Measurements from ENCODE around the gene CCDC126.
"Not testable (repeated sequence)": the region's sequence is repeated elsewhere in the genome, so short reads cannot be mapped to it uniquely, and the experiment has no call there.

Gene CCDC126, protein sequence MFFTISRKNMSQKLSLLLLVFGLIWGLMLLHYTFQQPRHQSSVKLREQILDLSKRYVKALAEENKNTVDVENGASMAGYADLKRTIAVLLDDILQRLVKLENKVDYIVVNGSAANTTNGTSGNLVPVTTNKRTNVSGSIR

DNA sequence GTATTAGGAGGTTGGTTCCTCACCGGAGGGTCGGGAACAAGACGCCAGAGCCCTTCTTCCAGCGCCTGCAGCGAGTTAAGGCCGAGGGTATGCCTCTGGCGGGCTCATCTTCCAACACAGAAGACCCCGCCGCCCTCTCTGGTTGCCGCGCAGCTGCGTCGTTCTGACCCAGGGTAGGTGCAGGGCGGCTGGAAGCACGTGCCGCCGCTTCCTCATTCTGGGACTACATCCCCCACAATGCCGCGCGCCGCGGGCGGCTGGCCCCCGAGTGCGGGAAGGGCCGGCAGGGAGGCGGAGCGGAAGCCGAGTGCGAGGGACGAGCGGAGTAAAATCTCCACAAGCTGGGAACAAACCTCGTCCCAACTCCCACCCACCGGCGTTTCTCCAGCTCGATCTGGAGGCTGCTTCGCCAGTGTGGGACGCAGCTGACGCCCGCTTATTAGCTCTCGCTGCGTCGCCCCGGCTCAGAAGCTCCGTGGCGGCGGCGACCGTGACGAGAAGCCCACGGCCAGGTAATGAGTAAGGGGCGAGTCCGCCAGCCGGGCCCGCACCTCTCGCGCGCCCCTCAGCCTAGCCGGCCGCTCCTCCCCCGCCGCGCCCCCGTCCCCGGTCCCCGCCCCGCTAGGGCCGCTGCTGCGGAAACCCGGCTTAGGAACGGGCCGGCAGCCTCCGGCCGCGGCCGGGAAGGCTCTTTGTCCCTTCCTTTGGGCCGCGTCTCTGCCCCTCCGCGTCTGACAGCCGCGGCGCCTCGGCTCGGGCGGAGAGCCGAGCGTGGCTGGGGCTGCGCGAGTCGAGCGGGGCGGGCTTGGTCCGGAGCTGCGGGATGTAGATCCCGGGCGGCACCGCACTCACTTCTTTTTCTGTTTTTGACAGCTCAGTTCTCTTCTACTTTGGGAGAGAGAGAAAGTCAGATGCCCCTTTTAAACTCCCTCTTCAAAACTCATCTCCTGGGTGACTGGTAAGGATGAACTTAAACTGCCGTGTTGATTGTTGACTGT is at the start of gene CCDC126:
CCDC126 (plus strand) TSS at position 289 of the 998 bp plus-strand sequence. CDS start 13,934 bp downstream, outside the sequence.
- peak; percentile 71 to 80 for DNase-seq (ENCODE audit: low read depth in 2 of 2)

GRCh38 chr7:23547662-23548061 is 49.5 kb upstream of the CCDC126 start:
- DNase-seq (ENCODE audit: low read depth in 2 of 2): no peak

- DNase-seq (ENCODE audit: low read depth in 2 of 2): no peak
Observed at GRCh38 chr7:23558303-23558702, 38.9 kb upstream of the CCDC126 start.

DNA sequence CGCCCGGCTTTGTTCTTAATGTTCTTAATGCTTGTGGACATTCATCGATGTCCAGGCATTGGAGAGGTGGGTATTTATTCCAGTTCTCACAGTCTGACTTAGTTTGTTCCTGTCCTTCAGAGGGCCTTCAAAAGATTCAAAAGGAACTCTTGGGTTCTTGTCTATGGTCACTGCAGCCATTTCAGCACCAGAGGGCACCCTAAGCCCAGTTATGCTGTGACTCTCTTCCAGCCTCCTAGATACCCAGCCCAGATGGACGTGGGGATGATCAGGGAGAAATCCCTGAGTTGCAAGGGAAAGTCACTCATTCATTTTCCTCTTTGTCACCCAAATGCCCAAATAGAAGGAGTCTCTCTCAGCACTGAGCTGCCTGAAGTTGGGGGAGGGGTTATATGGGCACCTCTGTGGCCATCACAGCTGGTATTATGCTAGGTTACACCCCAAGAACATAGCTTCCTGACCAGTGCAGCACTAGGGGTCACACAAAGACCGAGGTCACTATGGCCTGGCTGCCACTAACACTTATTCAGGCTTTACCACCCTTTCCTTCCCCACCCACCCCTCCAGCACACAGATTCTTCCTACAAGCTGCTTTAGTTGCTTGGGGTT is 26.5 kb upstream of the CCDC126 start:
- DNase-seq (ENCODE audit: low read depth in 2 of 2): peak; percentile 48 to 65

GRCh38 chr7:23581975-23582374 is 15.2 kb upstream of the CCDC126 start:
- not testable (repeated sequence) for DNase-seq (ENCODE audit: low read depth in 2 of 2)

- DNase-seq (ENCODE audit: low read depth in 2 of 2): not testable (repeated sequence)
Observed at GRCh38 chr7:23585304-23585703, 11.9 kb upstream of the CCDC126 start.

DNA sequence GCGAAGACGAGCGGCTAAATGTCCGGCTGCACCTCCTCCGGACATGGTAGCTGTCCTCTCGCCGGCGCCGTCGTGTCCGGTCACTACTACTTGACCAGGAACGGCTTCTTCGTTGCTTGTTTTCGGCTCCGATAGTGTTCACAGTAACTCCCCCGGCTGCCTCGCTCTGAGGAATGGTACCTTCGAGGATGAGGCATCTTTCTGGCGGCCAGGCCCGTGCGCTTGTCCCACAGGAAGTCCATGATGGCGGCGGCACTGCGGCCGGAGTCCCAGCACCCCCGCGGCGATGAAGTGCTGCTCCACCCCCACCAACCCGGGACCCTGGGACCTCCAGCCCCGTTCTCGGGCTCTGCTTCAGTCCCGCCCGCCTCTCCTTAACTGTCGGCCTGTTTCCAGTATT is 11.0 kb upstream of the CCDC126 start:
- no peak for DNase-seq (ENCODE audit: low read depth in 2 of 2)

DNA sequence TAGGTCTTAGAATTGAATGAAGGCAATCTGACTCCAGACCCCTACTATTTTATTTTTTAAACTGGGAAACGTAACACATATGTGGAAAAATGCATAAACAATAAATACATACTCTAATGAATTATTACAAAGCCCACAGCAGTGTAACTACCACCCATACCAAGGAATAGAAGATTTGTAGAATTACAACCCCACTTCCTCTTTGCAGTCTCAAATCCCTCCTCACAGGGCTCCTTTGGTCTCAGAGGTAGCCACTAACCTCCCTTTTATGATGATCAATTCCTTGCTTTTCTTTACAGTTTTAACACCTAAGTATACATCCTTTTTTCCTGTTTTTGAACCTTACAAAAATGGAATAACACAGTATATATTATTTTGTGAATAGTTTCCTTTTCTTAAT is 6.7 kb upstream of the CCDC126 start:
- DNase-seq (ENCODE audit: low read depth in 2 of 2): no peak

GRCh38 chr7:23593706-23594105 is 3.5 kb upstream of the CCDC126 start:
- DNase-seq (ENCODE audit: low read depth in 2 of 2): no peak

- DNase-seq (ENCODE audit: low read depth in 2 of 2): peak in 1 of 2 experiments; percentile 26
Observed at GRCh38 chr7:23594879-23595604, 2.1 kb upstream of the CCDC126 start.

GRCh38 chr7:23598296-23598695 is 1.1 kb downstream of the CCDC126 start:
- DNase-seq (ENCODE audit: low read depth in 2 of 2): no peak

DNA sequence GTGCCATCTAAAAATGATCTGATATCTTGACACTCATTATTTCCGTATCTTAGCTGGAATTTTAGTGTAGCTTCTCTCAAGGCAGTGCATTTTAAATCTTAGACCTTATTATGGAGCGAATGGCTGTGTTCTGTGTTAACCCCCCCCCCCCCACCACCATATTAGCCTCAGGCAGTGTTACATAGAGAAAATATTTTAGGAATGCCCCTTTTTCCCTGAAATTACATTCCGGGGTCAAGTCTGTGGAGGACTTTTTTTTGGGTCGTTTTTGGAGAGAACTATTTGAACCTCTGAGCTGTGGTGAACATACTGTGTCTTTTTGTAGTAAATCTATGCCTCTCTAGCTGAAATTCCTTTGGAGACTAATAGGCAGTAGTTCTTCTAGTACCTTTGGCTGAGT is 3.1 kb downstream of the CCDC126 start:
- no peak for DNase-seq (ENCODE audit: low read depth in 2 of 2)

- DNase-seq (ENCODE audit: low read depth in 2 of 2): no peak
Observed at GRCh38 chr7:23603632-23604295, 6.6 kb downstream of the CCDC126 start.

DNA sequence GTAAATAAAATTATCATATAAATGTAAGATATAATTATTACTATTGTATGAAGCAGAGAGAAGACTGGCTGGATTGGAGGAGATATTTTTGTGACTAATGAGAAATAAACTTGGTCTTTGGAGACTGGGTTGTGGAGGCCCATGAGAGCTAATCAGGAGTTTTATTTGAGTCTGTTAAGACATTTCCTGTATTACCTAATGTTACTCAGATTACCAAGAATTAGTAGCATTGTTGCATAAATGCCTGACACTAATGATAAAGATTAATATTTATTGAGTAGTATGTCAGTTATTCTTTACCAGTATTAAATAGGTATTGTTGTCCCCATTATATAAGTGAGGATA is 7.1 kb downstream of the CCDC126 start:
- DNase-seq (ENCODE audit: low read depth in 2 of 2): no peak

DNA sequence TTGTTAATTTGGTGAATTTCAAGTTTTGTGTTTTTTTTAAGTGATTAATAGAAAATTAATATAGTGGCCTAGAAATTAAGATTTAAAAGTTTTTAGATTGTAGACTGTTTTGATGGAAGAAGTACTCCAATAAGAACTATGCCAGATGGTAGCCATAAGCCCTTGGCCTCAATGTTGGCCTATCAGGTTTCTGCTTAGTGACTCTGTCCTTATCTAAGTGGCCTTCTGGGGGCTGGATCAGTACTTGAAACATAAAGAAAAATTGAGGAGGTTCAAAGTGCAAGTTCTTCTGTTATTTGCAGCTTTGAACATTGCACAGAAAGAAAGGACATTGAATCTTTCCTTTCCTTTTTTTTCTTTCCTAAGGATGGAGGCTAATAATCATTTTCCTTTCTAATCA is 9.9 kb downstream of the CCDC126 start:
- DNase-seq (ENCODE audit: low read depth in 2 of 2): no peak

- no peak for DNase-seq (ENCODE audit: low read depth in 2 of 2)
Observed at GRCh38 chr7:23607866-23608265, 10.7 kb downstream of the CCDC126 start.

- DNase-seq (ENCODE audit: low read depth in 2 of 2): no peak
Observed at GRCh38 chr7:23615331-23615730, 18.1 kb downstream of the CCDC126 start.

GRCh38 chr7:23616593-23616992 is 19.4 kb downstream of the CCDC126 start:
- DNase-seq (ENCODE audit: low read depth in 2 of 2): no peak

DNA sequence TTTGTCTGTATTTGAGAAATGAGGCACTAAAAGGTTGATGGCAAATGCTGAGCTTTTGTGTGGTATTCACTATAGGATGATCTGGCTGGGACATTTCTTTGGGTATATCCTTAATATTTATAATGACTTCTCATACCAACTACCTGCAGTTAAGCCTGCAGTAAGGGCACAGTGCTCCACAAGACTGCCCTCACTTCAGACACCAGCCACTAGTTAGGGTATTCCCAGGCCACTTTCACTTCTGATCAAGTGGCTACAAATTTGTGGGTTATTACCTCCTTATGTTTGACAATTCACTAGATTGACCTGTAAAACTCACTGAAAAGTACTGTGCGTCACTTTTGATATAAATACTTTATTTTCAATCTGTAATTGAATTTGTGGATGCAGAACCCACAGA is 20.3 kb downstream of the CCDC126 start:
- no peak for DNase-seq (ENCODE audit: low read depth in 2 of 2)

DNA sequence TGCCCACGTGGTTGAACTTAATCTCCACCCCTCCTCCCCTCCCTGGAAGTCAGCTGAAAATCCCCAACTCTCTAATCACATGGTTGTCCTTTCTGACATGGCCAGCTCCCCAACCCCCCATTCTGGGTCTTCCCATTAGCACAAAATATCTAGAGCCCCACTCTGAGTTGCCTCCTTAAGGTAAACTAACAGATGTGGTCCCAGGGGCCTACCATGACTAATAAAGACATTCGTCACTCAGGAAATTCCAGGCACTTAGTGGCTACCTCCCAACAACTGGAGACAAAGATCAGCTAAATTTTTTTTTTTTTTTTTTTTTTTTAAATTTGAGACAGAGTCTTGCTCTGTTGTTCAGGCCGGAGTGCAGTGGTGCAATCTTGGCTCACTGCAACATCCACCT is 21.1 kb downstream of the CCDC126 start:
- no peak for DNase-seq (ENCODE audit: low read depth in 2 of 2)

- no peak for DNase-seq (ENCODE audit: low read depth in 2 of 2)
Observed at GRCh38 chr7:23619141-23619540, 22.0 kb downstream of the CCDC126 start.

All from stimulated activated CD4-positive, alpha-beta T cell treated with anti-CD3 and anti-CD28 coated beads, Interleukin-12 subunit alpha, Interleukin-12 subunit beta, amount 100 ng/mL, for 24 hours (primary cell).